NT2/D1 (cell line): ENCODE measurements around the gene ICAM4.

Experiments
- DNase-seq: peaks from one replicate; pipeline ENCODE4 v3.0.0-alpha.2; 2011; ENCODE audit warnings: low read depth, low spot score
- H3K27me3 ChIP-seq: 2 replicates; pipeline ENCODE4 v1.6.0; 2011; ENCODE audit warnings: mild to moderate bottlenecking; ENCODE audit not compliant: insufficient read length, insufficient read depth
- H3K36me3 ChIP-seq: 2 replicates; pipeline ENCODE4 v1.6.1; 2011; ENCODE audit warnings: mild to moderate bottlenecking, low read length, mixed read lengths; ENCODE audit not compliant: insufficient read depth, insufficient read length
- H3K4me1 ChIP-seq: 2 replicates; pipeline ENCODE4 v1.5.1; 2011; ENCODE audit not compliant: insufficient read depth, insufficient read length
- H3K4me3 ChIP-seq: 2 replicates; pipeline ENCODE4 v1.5.1; 2011; ENCODE audit warnings: low read depth; ENCODE audit not compliant: insufficient read length
- H3K9ac ChIP-seq: 2 replicates; pipeline ENCODE4 v1.6.0; 2011; ENCODE audit warnings: low read depth; ENCODE audit not compliant: insufficient read length
- H3K9me3 ChIP-seq: 2 replicates; pipeline ENCODE4 v1.5.1; 2011; ENCODE audit warnings: mild to moderate bottlenecking, low read length; ENCODE audit not compliant: insufficient read depth
- SUZ12 ChIP-seq: IDR thresholded peaks from 2 replicates; pipeline ENCODE4 v1.6.1; 2011; ENCODE audit not compliant: insufficient read length, insufficient read depth; ENCODE audit errors: extremely low read depth
- YY1 ChIP-seq: IDR thresholded peaks from 2 replicates; pipeline ENCODE4 v1.6.1; 2011; ENCODE audit not compliant: insufficient read length, insufficient read depth
- ZNF274 ChIP-seq: IDR thresholded peaks from 2 replicates; pipeline ENCODE4 v1.6.1; 2011; ENCODE audit warnings: mild to moderate bottlenecking, low read depth, low read length

Gene ICAM4

GRCh38 chr19:10306327-10306726 lies 19.6 kb downstream of the ICAM4 start:
- Histone ChIP-seq H3K9ac (no peak overlapping the region), H3K36me3 (peaks cover 50% of the 10 kb centered on the region), H3K9me3 (no peaks in the 10 kb centered on the region), H3K4me3 (no peak overlapping the region), H3K27me3 (no peaks in the 10 kb centered on the region), H3K4me1 (peaks cover 13% of the 10 kb centered on the region)
- TF ChIP-seq SUZ12 (no peak), ZNF274 (no peak), YY1 (no peak)
- no peak for DNase-seq

- peaks cover 59% of the 10 kb centered on the region for H3K36me3 ChIP-seq
- no peak within 1 kb of the TSS for H3K4me3 ChIP-seq
- peaks cover 13% of the 10 kb centered on the region for H3K4me1 ChIP-seq
- TF ChIP-seq ZNF274 (no peak), YY1 (no peak), SUZ12 (no peak)
- DNase-seq: no peak
- H3K9ac ChIP-seq: no peak within 1 kb of the TSS
- H3K9me3 ChIP-seq: no peaks in the 10 kb centered on the region
- no peaks in the 10 kb centered on the region for H3K27me3 ChIP-seq
Measured at GRCh38 chr19:10309423-10309822, 22.7 kb downstream of the ICAM4 start, which contains the start of gene ZGLP1. Gene ZGLP1, minus strand, starts transcription at chr19:10309815.

- H3K9ac ChIP-seq: peak within 1 kb of the TSS; percentile 99
- H3K36me3 ChIP-seq: peaks cover 63% of the 10 kb centered on the region
- H3K4me1 ChIP-seq: peaks cover 11% of the 10 kb centered on the region
- H3K27me3 ChIP-seq: no peaks in the 10 kb centered on the region
- peak within 1 kb of the TSS; percentile 95 for H3K4me3 ChIP-seq
- no peaks in the 10 kb centered on the region for H3K9me3 ChIP-seq
- DNase-seq: peak; percentile 70
- no peak for TF ChIP-seq ZNF274
- peak; percentile 94 for TF ChIP-seq YY1
Measured at GRCh38 chr19:10315335-10316214, 28.8 kb downstream of the ICAM4 start, which contains the start of gene FDX2. Gene FDX2, minus strand, starts transcription at chr19:10316015. Its CDS starts 19 bp downstream, at chr19:10315996.

- H3K4me1 ChIP-seq: peaks cover 6% of the 10 kb centered on the region
- no peak for DNase-seq
Measured at GRCh38 chr19:10316229-10317044, 29.7 kb downstream of the ICAM4 start.

GRCh38 chr19:10317045-10317856 lies 30.5 kb downstream of the ICAM4 start:
- no peak overlapping the region for H3K4me3 ChIP-seq
- no peaks in the 10 kb centered on the region for H3K27me3 ChIP-seq
- no peak for TF ChIP-seq YY1
- TF ChIP-seq ZNF274: no peak
- no peak for TF ChIP-seq SUZ12
- H3K9me3 ChIP-seq: no peaks in the 10 kb centered on the region
- H3K36me3 ChIP-seq: peaks cover 71% of the 10 kb centered on the region
- H3K4me1 ChIP-seq: peaks cover 8% of the 10 kb centered on the region
- H3K9ac ChIP-seq: peak overlapping the region; percentile 21
- DNase-seq: no peak

More at GRCh38 chr19:10316229-10317044, 29.7 kb downstream of the ICAM4 start:
- H3K36me3 ChIP-seq: peaks cover 66% of the 10 kb centered on the region
- H3K27me3 ChIP-seq: no peaks in the 10 kb centered on the region
- no peak for TF ChIP-seq ZNF274
- no peak for TF ChIP-seq SUZ12
- TF ChIP-seq YY1: no peak
- H3K9me3 ChIP-seq: no peaks in the 10 kb centered on the region
- H3K9ac ChIP-seq: peak overlapping the region; percentile 99
- no peak overlapping the region for H3K4me3 ChIP-seq

GRCh38 chr19:10317857-10318462 lies 31.2 kb downstream of the ICAM4 start:
- TF ChIP-seq SUZ12 (no peak), YY1 (no peak), ZNF274 (no peak)

More at GRCh38 chr19:10317857-10318462, 31.2 kb downstream of the ICAM4 start:
- no peaks in the 10 kb centered on the region for H3K27me3 ChIP-seq
- no peak overlapping the region for H3K9ac ChIP-seq
- no peak overlapping the region for H3K4me3 ChIP-seq
- DNase-seq: no peak
- H3K36me3 ChIP-seq: peaks cover 76% of the 10 kb centered on the region
- no peaks in the 10 kb centered on the region for H3K9me3 ChIP-seq
- H3K4me1 ChIP-seq: peaks cover 10% of the 10 kb centered on the region
